ENCODE measurements around the gene SRP54. TPM values are rescaled to one million over a fixed set of nuclear protein-coding genes. Genes with fewer than 3 reads are reported as not detected.
"Not testable (repeated sequence)": the region's sequence is repeated elsewhere in the genome, so short reads cannot be mapped to it uniquely, and the experiment has no call there.

Gene SRP54
- total RNA-seq, 4 donors from 2014 or later = 40.5 to 48.9 (median 47.1) TPM

- H3K27ac ChIP-seq = no peak overlapping the region
- no peaks in the 10 kb centered on the region for H3K27me3 ChIP-seq
- WGBS, 2 donors (ENCODE audit: low coverage in 1 of 2) = 87 to 88% methylated on average over 2 of the region's 2 CpGs
- H3K9me3 ChIP-seq = no peaks in the 10 kb centered on the region
- H3K36me3 ChIP-seq = peaks cover 0 to 98% of the 10 kb centered on the region in 2 donors
- no peak overlapping the region for H3K4me3 ChIP-seq
- ATAC-seq = no peak
- no peaks in the 10 kb centered on the region for H3K4me1 ChIP-seq
- no peak for TF ChIP-seq CTCF (IDR thresholded peaks at IDR 0.05)
- TF ChIP-seq POLR2AphosphoS5 (IDR thresholded peaks at IDR 0.05) = no peak
- no peak for TF ChIP-seq EP300 (IDR thresholded peaks at IDR 0.05)
- TF ChIP-seq POLR2A (IDR thresholded peaks at IDR 0.05) = no peak
Measured at GRCh38 chr14:35028435-35028834, 45.6 kb downstream of the SRP54 start.

- no peak for ATAC-seq
- no peaks in the 10 kb centered on the region for H3K27me3 ChIP-seq
- 95 to 100% methylated on average over 1 to 2 of the region's 2 CpGs for WGBS, 2 donors (ENCODE audit: low coverage in 1 of 2)
- H3K4me1 ChIP-seq = no peaks in the 10 kb centered on the region
- peaks cover 0 to 13% (median 0%) of the 10 kb centered on the region in 3 donors for H3K9me3 ChIP-seq
- TF ChIP-seq CTCF (IDR thresholded peaks at IDR 0.05) (no peak), POLR2AphosphoS5 (IDR thresholded peaks at IDR 0.05) (no peak), POLR2A (IDR thresholded peaks at IDR 0.05) (no peak), EP300 (IDR thresholded peaks at IDR 0.05) (no peak)
- no peak overlapping the region for H3K4me3 ChIP-seq
- H3K27ac ChIP-seq = no peak overlapping the region
- H3K36me3 ChIP-seq = peaks cover 0 to 69% of the 10 kb centered on the region in 2 donors
Measured at GRCh38 chr14:35032562-35032961, 49.8 kb downstream of the SRP54 start.

- peaks cover 0 to 50% of the 10 kb centered on the region in 2 donors for H3K36me3 ChIP-seq
- no peaks in the 10 kb centered on the region for H3K4me1 ChIP-seq
- H3K4me3 ChIP-seq = no peak overlapping the region
- no peaks in the 10 kb centered on the region for H3K27me3 ChIP-seq
- no peak for ATAC-seq
- 40% methylated on average over 1 of the region's 5 CpGs; no CpG with 5 or more reads in 1 of the 2 donors for WGBS, 2 donors (ENCODE audit: low coverage in 1 of 2)
- H3K27ac ChIP-seq = no peak overlapping the region
- TF ChIP-seq EP300 (IDR thresholded peaks at IDR 0.05) = no peak
- TF ChIP-seq CTCF (IDR thresholded peaks at IDR 0.05) = no peak
- no peak for TF ChIP-seq POLR2AphosphoS5 (IDR thresholded peaks at IDR 0.05)
- TF ChIP-seq POLR2A (IDR thresholded peaks at IDR 0.05) = no peak
- H3K9me3 ChIP-seq = peaks cover 0 to 13% (median 0%) of the 10 kb centered on the region in 3 donors
Measured at GRCh38 chr14:35034440-35034833, 51.6 kb downstream of the SRP54 start.

GRCh38 chr14:35034944-35035554, 52.3 kb downstream of the SRP54 start:
- 97 to 100% methylated on average over 3 to 4 of the region's 5 CpGs for WGBS, 2 donors (ENCODE audit: low coverage in 1 of 2)
- not testable (repeated sequence) for ATAC-seq, H3K27me3 ChIP-seq, H3K4me3 ChIP-seq, H3K4me1 ChIP-seq, H3K27ac ChIP-seq
- H3K36me3 ChIP-seq = peaks cover 0 to 44% of the 10 kb centered on the region in 2 donors
- H3K9me3 ChIP-seq = peaks cover 0 to 13% (median 0%) of the 10 kb centered on the region in 3 donors

- peaks cover 0 to 12% of the 10 kb centered on the region in 2 donors for H3K36me3 ChIP-seq
- not testable (repeated sequence) for H3K27ac ChIP-seq, H3K27me3 ChIP-seq, ATAC-seq, H3K4me1 ChIP-seq, H3K4me3 ChIP-seq
- peaks cover 0 to 13% (median 0%) of the 10 kb centered on the region in 3 donors for H3K9me3 ChIP-seq
- 90% methylated on average over 10 of the region's 17 CpGs; no CpG with 5 or more reads in 1 of the 2 donors for WGBS, 2 donors (ENCODE audit: low coverage in 1 of 2)
Measured at GRCh38 chr14:35038312-35038711, 55.5 kb downstream of the SRP54 start.

- H3K27ac ChIP-seq = no peak overlapping the region
- no peak for ATAC-seq
- H3K9me3 ChIP-seq = no peaks in the 10 kb centered on the region
- no peak for TF ChIP-seq EP300 (IDR thresholded peaks at IDR 0.05)
- TF ChIP-seq POLR2AphosphoS5 (IDR thresholded peaks at IDR 0.05) = no peak
- no peak for TF ChIP-seq POLR2A (IDR thresholded peaks at IDR 0.05)
- TF ChIP-seq CTCF (IDR thresholded peaks at IDR 0.05) = no peak
- no peaks in the 10 kb centered on the region for H3K27me3 ChIP-seq
- H3K4me1 ChIP-seq = peaks cover 0 to 14% (median 5%) of the 10 kb centered on the region in 3 donors
- no peaks in the 10 kb centered on the region for H3K36me3 ChIP-seq
- no peak overlapping the region for H3K4me3 ChIP-seq
- 93% methylated on average over 3 of the region's 3 CpGs; no CpG with 5 or more reads in 1 of the 2 donors for WGBS, 2 donors (ENCODE audit: low coverage in 1 of 2)
Measured at GRCh38 chr14:35042632-35043031, 59.8 kb downstream of the SRP54 start.

All from gastroesophageal sphincter (tissue), 4 donors.